Body of pancreas (tissue), 4 donors: Measurements from ENCODE around the gene SLC10A7.

Source experiments
- CTCF ChIP-seq, 7 experiments: fragments of 450-650 bp in 4 of 7; fragments of 200-600 bp in 3 of 7; sonication (generic) in 3 of 7; IDR thresholded peaks; one replicate each; pipeline ENCODE4 v1.5.1; 2016 to 2019; ENCODE audit warnings: antibody characterized with exemption in 7 of 7
- POLR2A ChIP-seq, 3 donors: fragments of 450-650 bp; IDR thresholded peaks; one replicate each; pipeline ENCODE4 v1.6.1; 2016; ENCODE audit warnings: antibody characterized with exemption in 3 of 3, mild to moderate bottlenecking in 2 of 3

GRCh38 chr4:146315184-146315583, 206.6 kb downstream of the SLC10A7 start:
- TF ChIP-seq CTCF (IDR thresholded peaks at IDR 0.05) (no peak), POLR2A (IDR thresholded peaks at IDR 0.05) (no peak)
